Occipital lobe (tissue), 2 donors: ENCODE data around the gene KRT34. TPM values are rescaled to one million over a fixed set of nuclear protein-coding genes. Genes with fewer than 3 reads are reported as not detected.

ENCODE experiments used
- DNase-seq: peaks from one replicate; lab custom pipeline; 2025; lab: John Stamatoyannopoulos, UW
- total RNA-seq: library from RNA; depleted of rRNA; stranded (reverse); fragments of >200 nt; gene quantifications from one replicate; pipeline ENCODE4 v1.2.3, GENCODE V29; 2014

Gene KRT34
- total RNA-seq, 1 donor from 2014 or later: 0.31 TPM

DNA sequence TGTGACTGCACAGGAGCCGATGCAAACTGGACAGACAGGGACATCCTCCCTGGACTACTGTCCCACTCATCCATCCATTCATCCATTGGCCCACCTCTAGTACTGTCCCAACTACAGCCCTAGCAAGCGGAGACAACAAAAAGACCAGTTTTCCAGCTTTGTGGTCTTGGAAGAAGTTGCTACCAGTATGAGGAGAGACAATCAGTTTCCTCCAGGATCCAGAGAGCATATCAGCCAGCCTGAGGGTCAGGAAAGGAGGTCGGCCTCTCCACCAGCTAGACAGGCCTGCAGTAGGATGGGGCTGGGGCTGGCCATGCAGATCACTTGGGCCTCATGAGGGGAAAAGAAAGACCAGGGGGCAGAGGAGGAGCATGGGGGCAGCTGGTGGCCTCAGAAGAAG lies 48.3 kb downstream of the KRT34 start:
- no peak for DNase-seq

DNA sequence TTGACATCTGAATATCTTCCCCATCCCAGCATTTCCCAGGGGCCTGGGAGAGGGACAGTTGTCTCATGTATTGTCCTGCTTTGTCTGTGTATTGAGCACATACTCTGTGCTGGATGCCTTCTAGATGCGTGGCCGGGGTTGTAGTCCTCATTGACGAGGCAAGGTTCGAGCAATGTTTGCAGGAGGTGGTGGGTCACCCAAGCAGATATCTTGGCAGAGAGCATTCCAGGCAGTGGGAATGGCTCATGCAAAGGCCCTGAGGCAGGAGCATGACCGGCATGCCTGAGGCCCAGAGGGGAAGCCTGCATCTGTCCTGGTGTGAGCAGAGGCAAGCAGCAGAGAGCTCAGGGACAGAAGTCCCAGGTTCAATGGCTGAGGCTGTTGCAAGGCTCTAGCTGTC lies 49.0 kb downstream of the KRT34 start:
- no peak for DNase-seq

DNA sequence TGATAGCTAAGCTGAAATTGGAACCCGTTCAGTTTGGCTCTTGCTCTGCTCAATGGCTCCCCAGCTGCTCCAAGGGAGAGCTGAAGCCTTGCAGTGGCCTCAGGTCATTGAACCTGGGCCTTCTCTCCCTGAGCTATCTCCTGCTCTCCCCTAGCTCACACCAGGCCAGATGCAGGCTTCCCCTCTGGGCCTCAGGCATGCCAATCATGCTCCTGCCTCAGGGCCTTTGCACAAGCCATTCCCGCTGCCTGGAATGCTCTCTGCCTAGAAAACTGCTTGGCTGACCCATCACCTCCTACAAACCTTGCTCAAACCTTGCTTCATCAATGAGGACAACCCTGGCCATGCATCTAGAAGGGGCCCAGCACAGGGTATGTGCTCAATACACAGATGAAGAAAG lies 49.9 kb downstream of the KRT34 start:
- DNase-seq: no peak

DNA sequence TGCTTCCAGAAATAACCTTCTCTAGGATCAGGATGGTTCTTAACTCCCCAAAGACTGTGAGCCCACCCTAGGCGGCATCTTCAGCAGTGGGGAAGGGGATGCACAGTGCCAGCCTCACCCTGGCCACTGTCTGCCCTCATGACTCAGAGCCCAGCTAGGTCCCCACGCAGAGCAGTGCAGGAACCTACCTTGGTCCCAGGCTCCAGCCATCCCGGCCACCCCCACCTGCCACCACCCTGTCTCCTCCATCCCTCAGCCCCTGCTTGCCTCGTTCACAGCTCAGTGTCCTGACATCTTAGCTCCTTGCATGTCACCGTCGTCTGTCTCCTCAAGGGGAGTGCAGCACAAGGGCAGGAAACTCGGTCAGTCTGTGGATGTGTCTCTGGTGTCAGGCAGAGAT lies 50.5 kb downstream of the KRT34 start:
- no peak for DNase-seq

DNA sequence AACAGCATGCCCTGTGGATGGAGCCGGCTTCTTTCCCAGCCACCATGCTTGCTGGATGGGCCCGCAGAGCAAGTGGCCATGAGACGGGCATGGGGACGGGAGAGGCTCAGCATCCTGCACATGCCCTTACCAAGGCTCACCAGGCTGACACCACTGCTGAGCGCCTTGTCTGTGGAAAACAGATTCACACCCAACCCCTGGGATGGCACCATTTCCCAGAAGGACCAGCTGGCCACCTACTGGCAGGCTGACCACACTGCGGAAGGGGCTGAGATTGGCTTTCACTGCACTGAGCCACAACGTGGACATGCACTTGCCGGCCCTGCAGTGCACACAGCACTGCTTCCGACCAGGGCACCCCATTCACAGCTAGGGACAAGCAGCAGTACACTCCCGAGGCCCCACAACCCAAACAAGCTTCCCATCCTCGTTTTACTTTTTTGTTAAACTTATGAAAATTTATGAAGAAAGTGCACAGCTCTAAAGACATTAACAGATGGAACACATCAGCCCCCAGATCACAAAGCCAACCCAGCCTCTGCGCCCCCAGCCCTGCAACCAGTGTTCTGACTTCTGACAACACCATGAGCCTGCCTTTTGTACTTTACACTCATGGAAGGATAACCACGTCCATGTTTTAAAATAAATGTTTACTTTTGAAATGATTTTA lies 52.7 kb downstream of the KRT34 start:
- DNase-seq: no peak

DNA sequence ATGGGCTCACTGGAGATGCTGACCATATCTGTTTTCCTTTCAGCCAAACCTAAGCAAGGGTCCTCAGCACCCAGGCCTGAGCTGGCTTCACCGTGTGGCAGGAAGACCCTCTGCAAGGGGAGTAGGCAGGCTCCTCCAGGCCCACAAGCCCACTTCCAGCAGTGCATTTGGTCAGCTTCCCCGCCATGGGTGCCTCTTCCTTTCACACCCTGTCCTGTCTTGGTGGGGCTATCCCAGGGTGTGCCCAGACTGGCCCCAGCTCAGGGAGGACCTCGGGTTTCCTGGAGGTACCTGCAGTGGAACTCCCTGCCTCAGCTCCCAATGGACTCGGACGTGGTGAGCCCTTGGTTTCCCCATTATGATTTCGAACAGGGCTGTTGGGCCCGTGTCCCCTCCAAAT lies 53.9 kb downstream of the KRT34 start:
- DNase-seq: no peak

Other genes starting within 250 kb of the KRT34 start
- not detected for gene KRTAP4-6, start 241.8 kb downstream of the KRT34 start, total RNA-seq
- not detected for gene KRTAP4-5, start 232.5 kb downstream of the KRT34 start, total RNA-seq
- not detected for gene KRTAP4-4, start 221.6 kb downstream of the KRT34 start, total RNA-seq
- not detected for gene KRTAP4-3, start 214.1 kb downstream of the KRT34 start, total RNA-seq
- gene KRTAP4-2, start 204.1 kb downstream of the KRT34 start, total RNA-seq: not detected
- gene KRTAP4-1, start 197.4 kb downstream of the KRT34 start, total RNA-seq: not detected
- gene KRTAP9-1, start 192.4 kb downstream of the KRT34 start, total RNA-seq: not detected
- gene KRTAP9-2, start 155.7 kb downstream of the KRT34 start, total RNA-seq: not detected
- not detected for gene KRTAP9-3, start 149.9 kb downstream of the KRT34 start, total RNA-seq
- not detected for gene KRTAP9-8, start 144.3 kb downstream of the KRT34 start, total RNA-seq
- gene KRTAP9-4, start 132.6 kb downstream of the KRT34 start, total RNA-seq: not detected
- gene KRTAP9-9, start 126.9 kb downstream of the KRT34 start, total RNA-seq: not detected
- gene KRTAP9-6, start 116.9 kb downstream of the KRT34 start, total RNA-seq: not detected
- not detected for gene KRTAP9-7, start 106.6 kb downstream of the KRT34 start, total RNA-seq
- gene KRTAP29-1, start 79.5 kb downstream of the KRT34 start, total RNA-seq: not detected
- not detected for gene KRTAP16-1, start 73.0 kb downstream of the KRT34 start, total RNA-seq
- gene KRTAP17-1, start 66.6 kb downstream of the KRT34 start, total RNA-seq: not detected
- not detected for gene KRT33A, start 31.5 kb downstream of the KRT34 start, total RNA-seq
- gene KRT33B, start 12.5 kb downstream of the KRT34 start, total RNA-seq: not detected
- gene KRT31, start 15.3 kb upstream of the KRT34 start, total RNA-seq: 0.47 TPM
- gene KRT37, start 42.3 kb upstream of the KRT34 start, total RNA-seq: not detected
- gene KRT38, start 58.7 kb upstream of the KRT34 start, total RNA-seq: not detected
- not detected for gene KRT32, start 85.1 kb upstream of the KRT34 start, total RNA-seq
- not detected for gene KRT35, start 98.8 kb upstream of the KRT34 start, total RNA-seq
- not detected for gene KRT36, start 107.6 kb upstream of the KRT34 start, total RNA-seq
- 0.78 TPM for gene KRT13, start 123.3 kb upstream of the KRT34 start, total RNA-seq
- gene KRT15, start 136.6 kb upstream of the KRT34 start, total RNA-seq: 0.16 TPM
- 11.4 TPM for gene KRT19, start 146.0 kb upstream of the KRT34 start, total RNA-seq
- gene KRT9, start 189.8 kb upstream of the KRT34 start, total RNA-seq: not detected
- gene KRT14, start 204.6 kb upstream of the KRT34 start, total RNA-seq: 0.31 TPM
- gene KRT16, start 230.5 kb upstream of the KRT34 start, total RNA-seq: not detected
- 0.31 TPM for gene KRT17, start 242.3 kb upstream of the KRT34 start, total RNA-seq